NCI-H2196 treated with DMSO at 0.1 percent for 48 hours (cell line): ENCODE results near the gene NACC2.
"Not testable (repeated sequence)": the region's sequence is repeated elsewhere in the genome, so short reads cannot be mapped to it uniquely, and the experiment has no call there.

ENCODE experiments used
- DNase-seq: peaks from one replicate; lab custom pipeline; 2025; ENCODE audit not compliant: unreplicated experiment; lab: John Stamatoyannopoulos, UW

The NACC2 gene

DNA sequence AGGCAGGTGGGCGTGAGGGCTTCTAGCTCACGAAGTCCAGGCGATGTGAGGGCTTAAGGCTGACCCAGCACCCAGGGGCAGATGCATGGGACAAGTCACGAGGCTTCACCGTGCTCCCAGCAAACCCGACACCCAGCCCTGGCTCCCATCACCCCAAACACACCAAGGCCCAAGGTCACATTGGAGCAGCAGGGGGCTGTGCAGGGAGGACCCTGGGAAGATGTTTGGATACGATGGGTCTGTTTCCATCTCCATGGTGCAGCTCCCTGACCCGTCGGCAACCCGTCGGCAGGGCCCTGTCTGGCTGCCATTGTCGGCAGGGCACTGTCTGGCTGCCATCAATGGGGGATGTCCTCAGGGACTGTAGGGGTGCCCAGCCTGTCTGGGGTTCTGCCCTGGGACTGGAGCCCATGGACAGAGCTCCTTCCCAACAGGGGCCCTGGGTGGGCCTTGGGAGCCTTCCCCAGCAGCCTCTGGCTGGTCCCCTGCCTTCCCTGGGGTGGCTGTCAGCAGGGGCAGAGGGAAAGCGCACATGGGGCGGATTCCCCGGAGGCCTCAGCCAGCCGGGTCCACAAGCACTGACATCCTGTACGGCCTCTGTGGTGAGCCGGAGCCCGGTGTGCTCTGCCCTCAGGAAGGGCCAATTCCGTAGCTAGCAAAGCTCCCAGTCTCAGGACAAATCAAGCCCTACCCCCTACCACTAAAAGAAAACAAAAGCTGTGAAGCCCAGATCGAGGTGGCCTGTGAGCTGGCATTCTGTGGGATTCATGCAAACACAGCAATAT lies 47.1 kb downstream of the NACC2 start:
- no peak for DNase-seq

GRCh38 chr9:136047076-136047774 lies 47.9 kb downstream of the NACC2 start:
- DNase-seq, result no peak

DNA sequence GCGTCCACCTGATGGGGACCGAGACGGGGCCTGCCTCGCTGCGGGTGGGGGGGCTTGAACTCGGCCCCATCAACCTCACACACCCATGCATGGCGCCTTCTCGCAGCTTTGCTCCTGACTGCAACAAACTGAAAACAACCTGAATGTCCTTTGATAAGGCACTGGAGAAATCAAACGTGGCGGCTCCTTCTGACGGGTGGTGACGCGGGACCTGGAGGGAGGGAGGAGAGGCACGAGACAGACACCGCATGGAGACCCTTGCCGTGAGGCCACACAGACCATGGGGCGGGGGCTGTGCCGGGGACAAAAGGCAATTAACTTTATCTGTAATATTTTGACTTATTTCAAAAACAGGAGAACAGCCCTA lies 48.6 kb downstream of the NACC2 start:
- DNase-seq, result no peak

- no peak for DNase-seq
These were observed 49.2 kb downstream of the NACC2 start for GRCh38 chr9:136045595-136046553.

- DNase-seq, result no peak
These were observed 50.0 kb downstream of the NACC2 start for GRCh38 chr9:136044971-136045594.

DNA sequence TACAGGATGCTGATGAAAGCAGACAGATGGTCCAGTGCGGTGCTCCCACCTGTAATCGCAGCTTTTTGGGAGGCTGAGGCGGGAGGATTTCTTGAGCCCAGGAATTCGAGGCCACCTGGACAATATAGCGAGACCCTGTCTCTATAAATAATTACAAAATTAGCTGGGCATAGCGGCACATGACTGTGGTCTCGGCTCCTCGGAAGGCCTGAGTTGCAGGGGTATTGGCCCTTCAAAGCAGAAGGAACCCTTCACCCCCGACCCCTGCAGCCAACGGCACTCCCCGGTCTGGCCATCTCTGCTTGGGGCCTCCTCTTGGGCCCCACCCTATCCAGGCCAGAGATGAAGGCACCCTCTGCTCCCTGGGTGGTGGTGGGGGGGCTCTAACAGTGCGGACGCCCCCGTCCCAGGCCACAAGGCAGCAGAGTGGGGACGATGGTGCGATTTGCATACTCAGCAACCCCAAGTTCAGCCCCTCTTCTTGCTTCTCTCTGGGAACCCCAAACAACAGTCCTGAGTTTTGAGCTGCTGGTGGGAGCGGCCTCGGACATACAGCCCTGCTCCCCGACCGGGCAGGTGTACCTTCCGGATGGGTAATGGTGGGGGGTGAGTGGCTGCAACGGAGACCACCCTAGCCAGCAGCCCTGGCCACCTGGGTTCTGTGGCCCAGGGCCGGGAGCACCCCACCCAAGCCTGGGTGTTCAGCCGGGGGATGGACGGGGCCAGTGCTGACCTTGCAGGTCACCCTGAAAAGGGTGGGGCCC lies 50.7 kb downstream of the NACC2 start:
- no peak for DNase-seq

DNA sequence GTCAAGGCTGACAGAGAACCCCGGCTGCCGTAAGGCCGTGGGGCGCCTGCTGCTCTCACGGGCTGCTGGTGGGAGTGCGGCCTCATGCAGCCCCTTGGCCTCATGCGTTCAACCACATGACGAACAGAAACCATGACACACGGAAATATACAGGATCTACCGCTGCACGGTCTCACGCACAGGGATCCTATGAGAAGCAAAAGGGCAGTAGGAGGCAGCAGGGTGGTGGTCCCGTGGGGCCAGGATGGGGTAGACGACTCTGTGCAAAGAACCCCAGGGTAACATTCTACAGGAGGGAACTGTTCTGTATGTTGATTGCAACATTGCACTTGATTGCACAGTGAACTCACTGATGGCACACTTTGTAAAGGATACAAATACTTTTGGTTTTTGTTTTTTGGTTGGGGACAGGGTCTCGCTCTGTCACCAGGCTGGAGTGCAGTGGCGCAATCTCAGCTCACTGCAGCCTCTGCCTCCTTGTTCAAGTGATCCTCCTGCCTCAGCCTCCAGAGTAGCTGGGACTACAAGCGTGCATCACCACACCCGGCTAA lies 51.6 kb downstream of the NACC2 start:
- no peak for DNase-seq

DNA sequence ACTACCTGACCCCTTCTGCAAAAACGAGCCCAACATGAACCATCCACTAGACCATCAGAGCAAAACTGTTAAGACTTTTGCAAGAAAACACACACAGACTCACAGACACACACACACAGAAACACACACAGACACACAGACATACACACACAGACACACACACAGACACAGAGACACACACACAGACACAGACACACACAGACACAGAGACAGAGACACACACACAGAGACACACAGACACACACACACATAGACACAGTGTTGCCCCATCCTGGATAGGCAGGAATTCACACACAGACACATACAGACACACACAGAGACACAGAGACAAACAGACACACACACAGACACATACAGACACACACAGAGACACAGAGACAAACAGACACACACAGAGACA lies 52.5 kb downstream of the NACC2 start:
- no peak for DNase-seq

DNA sequence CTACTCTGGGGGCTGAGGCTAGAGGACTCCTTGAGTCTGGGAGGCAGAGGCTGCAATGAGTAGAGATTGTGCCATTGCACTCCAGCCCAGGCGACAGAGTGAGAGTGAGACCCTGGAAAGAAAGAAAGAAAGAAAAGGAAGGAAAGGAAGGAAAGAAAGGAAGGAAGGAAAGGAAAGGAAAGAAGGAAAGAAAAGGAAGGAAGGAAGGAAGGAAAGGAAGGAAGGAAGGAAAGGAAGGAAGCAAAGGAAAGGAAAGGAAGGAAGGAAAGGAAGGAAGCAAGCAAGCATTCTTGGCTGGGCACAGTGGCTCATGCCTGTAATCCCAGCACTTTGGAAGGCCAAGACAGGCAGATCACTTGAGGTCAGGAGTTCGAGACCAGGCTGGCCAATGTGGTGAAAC lies 54.2 kb downstream of the NACC2 start:
- DNase-seq, result not testable (repeated sequence)

- no peak for DNase-seq
These were observed 55.6 kb downstream of the NACC2 start for GRCh38 chr9:136039488-136039887.

GRCh38 chr9:136036848-136037247 lies 58.2 kb downstream of the NACC2 start:
- DNase-seq, result no peak

DNA sequence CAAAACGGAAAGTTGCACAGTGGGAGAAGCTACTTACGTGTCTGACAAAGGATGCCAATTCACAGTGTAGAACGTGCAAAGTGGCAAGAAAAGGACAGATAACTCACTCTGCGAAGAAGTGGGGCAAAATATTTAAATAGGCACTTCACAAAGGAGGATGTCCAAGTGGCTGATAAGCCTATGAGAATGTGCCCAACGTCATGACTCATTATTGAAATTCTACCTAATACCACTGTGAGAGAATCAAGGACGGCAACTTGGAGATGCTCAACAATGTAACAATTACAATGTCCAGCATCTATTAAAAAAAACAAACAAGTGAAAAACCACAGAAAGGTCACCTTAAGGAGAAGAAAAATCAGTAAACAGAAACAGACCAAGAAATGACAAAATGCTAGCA lies 59.0 kb downstream of the NACC2 start:
- no peak for DNase-seq

GRCh38 chr9:136031741-136032730 lies 63.1 kb downstream of the NACC2 start:
- DNase-seq, result no peak

DNA sequence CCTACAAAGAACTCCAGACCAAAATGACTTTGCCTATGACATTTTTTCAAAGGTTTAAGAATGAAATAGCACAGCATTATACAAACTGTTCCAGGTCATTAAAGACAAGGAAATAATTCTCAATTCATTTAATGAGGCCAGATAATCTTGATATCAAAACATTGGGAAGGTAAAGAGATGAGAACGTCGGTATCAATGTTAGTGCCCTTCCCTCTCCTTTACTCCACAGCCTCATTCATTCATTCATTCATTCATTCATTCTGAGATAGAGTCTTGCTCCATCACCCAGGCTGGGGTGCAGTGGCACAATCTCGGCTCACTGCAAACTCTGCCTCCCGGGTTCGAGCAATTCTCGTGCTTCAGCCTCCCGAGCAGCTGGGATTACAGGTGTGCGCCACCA lies 64.0 kb downstream of the NACC2 start:
- no peak for DNase-seq

DNA sequence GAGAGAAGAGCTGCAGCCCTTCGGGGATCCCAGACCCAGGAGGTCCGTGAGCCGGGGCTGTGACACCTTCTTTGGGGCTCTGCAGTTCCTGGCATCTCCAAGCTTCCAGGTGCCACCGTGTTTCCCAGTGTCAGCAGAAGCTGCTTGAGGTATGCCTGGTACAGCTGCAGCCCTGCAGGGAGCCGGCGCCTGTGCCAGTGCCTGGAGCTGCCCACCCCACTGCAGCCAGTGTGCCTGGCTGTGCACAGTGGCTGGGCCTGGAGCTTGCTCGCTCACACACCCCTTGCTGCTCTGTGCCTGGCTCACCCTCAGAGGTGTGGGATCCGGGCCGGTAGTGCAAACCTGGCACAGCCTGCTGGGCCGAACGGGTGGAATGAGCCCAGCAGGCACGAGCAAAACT lies 65.5 kb downstream of the NACC2 start:
- no peak for DNase-seq

GRCh38 chr9:136028760-136029470 lies 66.2 kb downstream of the NACC2 start:
- DNase-seq, result no peak

GRCh38 chr9:136026943-136027289 lies 68.2 kb downstream of the NACC2 start:
- DNase-seq, result not testable (repeated sequence)

DNA sequence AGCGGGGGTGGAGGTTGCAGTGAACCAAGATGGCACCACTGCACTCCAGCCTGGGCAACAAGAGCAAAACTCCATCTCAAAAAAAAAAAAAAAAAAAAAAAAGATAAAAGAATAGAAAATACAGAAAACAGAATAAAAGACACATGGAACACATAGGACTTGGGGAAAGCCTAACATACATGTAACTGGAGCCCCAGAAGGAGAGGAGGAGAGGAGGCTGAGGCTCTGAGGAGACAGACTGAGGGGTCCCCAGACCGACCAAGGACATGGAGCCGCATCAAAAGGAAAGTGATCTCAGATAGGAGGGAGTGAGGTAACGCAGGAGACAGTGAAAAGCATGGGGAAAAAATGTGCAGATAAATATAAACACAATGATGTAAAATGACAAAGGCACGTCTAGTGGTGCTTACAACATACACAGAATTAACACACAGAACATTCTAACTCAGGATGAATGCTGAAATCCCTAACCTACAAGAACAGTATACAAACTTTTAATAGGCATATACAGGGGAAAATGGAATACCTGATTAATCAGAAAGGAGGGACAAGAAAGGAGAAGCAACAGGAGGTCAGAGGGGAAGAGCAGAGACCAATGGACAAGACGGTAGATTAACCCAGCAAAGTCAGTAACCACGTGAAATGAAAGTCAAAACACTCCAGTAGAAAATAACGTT lies 68.7 kb downstream of the NACC2 start:
- DNase-seq, result no peak
